ENCODE data around the gene CST7.
A peak's percentile ranks its signal among the peaks of the same experiment; 100 is the strongest.

CST7 gene

DNA sequence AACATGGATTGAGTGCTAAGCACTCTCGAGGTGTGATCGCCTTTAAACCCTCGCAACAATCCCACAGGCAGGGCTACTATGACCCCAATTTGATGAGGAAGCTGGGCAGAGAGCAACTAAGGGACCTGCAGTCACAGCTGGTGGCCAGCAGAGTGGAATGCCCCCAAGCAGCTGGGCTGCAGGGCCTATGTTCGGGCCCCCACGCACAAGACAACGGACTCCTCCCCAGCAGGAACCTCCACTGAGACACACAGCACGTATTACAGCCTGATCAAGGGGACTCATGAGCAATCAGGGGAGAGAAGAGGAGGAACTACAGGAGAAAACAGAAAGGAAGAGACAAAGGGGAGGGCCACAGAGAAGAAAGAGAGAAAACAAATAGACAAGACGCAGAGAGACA lies 21.7 kb downstream of the CST7 start:
- intact Hi-C loops (cut with DNase I), result no loop called here
- peak in 15 of 42 donors; percentile 7 to 40 (median 15) for DNase-seq

GRCh38 chr20:24971376-24972101 lies 22.5 kb downstream of the CST7 start:
- intact Hi-C loops (cut with DNase I), result no loop called here

DNA sequence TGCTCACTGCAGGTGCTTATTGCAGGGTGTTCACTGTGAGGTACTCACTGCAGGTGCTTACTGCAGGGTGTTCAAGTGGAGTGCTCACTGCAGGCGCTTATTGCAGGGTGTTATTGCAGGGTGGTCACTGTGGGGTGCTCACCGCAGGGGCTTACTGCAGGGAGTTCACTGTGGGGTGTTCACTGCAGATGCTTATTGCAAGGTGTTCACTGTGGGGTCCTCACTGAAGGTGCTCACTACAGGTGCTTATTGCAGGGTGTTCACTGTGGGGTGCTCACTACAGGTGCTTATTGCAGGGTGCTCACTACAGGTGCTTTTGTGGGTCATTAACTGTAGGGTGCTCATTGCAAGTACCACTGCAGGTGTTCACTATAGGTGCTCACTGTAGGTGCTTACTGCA lies 23.3 kb downstream of the CST7 start:
- intact Hi-C loops (cut with DNase I), result no loop called here

More at GRCh38 chr20:24971376-24972101, 22.5 kb downstream of the CST7 start:
- DNase-seq, result peak in 3 of 42 donors; percentile 10 to 15 (median 13)

DNA sequence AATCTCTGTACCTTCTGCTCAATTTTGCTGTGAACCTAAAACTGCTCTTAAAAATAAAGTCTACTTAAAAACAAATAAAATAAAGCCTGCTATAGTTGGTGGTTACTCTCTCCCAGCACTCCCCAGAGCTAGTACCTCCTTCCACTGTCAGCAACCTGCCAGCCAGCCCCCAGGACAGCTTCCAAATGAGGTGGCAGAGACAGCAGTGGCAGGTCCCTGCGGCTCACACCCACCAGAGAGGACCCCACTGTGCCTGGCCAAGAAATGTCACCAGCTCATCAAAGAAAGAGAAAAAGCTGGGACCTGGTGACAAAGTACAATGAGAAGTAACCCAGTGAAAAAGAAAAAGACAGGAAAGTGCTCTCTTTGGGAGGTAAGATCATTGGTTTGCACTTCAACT lies 28.3 kb downstream of the CST7 start:
- intact Hi-C loops (cut with DNase I), result no loop called here
- DNase-seq, result peak in 11 of 42 donors; percentile 4 to 38 (median 14)

More for the DNA sequence above, 23.3 kb downstream of the CST7 start:
- peak in 7 of 42 donors; percentile 2 to 8 (median 5) for DNase-seq

GRCh38 chr20:24977797-24978196 lies 28.7 kb downstream of the CST7 start:
- DNase-seq, result peak in 21 of 42 donors; percentile 17 to 65 (median 45)
- intact Hi-C loops (cut with DNase I), result no loop called here

DNA sequence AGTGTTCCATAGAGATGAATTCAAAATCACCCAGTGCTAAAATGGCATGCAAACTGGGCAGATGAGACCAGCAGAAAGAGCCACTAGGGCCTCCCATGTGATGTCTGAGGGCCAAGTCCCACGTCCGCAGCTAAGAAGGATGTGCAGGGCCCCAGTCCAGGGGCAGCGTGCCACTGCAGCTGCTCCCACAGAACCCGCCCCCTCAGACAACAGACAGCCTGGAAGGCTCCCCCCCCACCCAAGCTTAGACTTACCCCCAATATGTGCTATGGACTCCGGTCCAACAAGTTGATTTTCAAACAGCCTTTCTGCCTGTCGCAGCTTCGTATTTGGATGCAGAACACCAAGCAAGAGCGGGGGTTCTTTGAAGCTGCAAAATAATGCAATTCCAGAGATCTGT lies 29.4 kb downstream of the CST7 start:
- intact Hi-C loops (cut with DNase I), result no loop called here
- peak; percentile 58 to 90 (median 80) for DNase-seq

DNA sequence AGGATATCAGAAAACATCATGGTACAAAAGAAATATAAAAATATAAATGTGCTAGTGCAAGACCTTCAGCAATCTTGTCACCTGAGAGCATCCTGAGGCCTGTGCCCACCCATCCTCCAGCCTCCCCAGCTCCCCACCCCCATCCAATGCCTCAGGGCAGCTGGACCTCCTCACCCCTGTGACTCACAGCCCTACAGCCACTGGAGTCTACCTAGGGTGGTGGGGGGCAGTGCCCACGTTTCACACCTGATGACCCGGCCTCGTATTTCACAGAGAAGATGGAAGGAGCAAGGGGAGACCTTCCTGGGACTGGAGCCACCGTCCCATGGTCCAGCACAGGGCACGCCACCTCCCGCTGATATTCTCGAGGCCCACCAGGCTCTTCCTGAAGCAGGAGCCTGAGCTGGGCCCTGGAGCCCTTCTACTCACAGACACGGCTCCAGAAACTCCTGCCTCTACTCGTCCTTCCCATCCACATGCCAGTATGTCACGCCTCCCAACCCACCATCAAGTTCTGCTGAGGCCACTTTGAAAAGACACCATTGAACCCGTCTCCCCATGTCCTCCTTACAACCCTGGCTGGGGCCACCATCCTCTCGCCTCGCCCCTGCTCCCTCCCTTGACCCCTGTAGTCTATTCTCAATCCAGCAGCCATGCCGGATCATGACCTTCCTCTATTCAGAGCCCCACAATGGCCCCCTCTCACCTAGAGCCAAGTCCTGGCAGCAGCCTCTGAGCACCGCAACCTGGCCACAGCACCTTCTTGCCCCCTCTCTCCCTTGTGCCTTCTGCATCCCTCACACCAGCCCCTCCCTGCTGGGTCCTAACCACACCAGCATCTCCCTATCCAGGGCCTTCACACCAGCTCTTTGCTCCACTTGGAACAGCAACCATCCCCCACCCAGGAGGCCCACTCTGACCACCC lies 30.2 kb downstream of the CST7 start:
- intact Hi-C loops (cut with DNase I), result no loop called here
- peak in 10 of 42 donors; percentile 8 to 36 (median 12) for DNase-seq

DNA sequence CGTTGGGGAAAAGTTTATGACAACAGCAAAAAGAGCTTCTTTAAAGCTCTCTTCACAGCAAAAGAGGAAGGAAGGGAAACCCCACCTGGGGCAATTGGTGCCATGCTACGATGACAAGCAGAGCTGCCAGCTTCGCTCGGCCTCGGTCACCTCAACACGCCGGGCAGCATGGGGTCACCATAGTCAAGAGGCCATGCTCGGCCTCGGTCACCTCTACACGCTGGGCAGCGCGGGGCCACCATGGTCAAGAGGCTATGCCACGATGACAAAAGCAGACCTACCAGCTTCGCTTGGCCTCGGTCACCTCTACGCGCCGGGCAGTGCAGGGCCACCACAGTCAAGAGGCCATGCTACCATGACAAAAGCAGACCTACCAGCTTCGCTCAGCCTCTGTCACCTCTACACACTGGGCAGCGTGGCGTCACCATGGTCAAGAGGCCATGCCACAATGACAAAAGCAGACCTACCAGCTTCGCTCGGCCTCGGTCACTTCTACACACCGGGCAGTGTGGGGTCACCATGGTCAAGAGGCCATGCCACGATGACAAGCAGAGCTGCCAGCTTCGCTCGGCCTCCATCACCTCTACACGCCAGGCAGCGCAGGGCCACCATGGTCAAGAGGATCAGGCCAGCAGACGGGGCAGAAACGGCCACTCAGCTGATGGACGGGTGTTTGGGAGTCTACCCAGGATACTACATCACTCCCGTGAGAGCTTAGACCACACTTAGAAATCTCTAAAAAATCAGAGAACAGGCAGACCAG lies 31.4 kb downstream of the CST7 start:
- intact Hi-C loops (cut with DNase I), result no loop called here
- peak in 12 of 42 donors; percentile 0 to 41 (median 14) for DNase-seq

- DNase-seq, result peak in 8 of 42 donors; percentile 5 to 30 (median 10)
- intact Hi-C loops (cut with DNase I), result no loop called here
These were observed 32.2 kb downstream of the CST7 start for GRCh38 chr20:24981282-24981681.

GRCh38 chr20:24981790-24982189 lies 32.7 kb downstream of the CST7 start:
- peak in 26 of 42 donors; percentile 23 to 76 (median 54) for DNase-seq
- intact Hi-C loops (cut with DNase I), result no loop called here

- DNase-seq, result peak in 8 of 42 donors; percentile 4 to 35 (median 7)
- intact Hi-C loops (cut with DNase I), result no loop called here
These were observed 34.8 kb downstream of the CST7 start for GRCh38 chr20:24983896-24984295.

DNA sequence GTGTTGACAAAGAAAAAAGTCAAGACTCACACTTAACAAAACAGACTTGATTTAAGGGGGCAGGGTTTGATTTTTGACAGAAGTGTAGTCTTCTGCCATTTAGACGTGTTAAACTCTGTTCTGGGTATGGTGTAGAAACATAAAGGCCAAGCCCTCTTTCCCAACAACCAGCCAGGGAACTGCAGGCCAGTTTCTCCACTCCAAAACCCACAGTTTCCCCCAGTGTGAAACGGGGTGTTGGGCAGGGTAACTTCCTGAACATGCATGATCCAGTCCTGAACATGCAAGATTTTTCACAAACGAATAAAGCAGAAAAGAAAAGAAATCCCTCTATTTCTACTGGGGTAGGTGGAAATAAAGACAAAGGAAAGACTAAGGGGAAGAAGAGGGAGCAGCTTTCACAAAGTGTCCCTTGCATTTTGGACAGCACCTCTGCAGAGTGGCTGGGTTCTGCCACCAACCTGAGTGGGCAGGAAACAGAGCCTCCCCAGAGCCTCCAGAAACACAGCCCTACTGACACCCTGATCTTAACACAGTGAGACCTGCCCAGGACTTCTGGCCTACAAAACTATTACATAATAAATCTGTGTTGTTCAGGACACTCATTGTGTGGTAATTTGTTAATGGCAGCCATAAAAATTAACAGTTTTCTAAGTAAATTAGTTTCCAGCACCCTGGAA lies 36.0 kb downstream of the CST7 start:
- intact Hi-C loops (cut with DNase I), result no loop called here
- DNase-seq, result peak in 10 of 42 donors; percentile 3 to 43 (median 14)

DNA sequence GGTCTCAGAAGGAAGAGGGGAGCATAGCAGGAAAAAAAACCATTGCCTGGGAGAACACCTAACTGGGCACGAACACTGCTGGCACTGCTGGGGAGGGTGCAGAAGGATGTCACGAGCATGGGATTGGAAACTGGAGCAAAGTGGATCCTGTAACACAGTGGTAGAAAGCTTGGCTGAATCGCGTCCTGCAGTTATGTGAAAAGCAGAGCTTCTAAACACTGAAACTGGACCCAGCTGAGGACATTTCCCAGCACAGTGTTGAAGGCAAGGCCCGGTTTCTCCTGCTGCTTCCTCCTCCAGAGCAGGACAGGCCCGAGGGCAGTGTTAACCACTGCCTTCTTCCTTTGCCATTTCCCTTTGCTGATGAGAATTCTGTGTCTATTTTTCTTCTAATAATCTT lies 36.7 kb downstream of the CST7 start:
- intact Hi-C loops (cut with DNase I), result no loop called here
- DNase-seq, result peak in 9 of 42 donors; percentile 8 to 42 (median 17)

- peak in 11 of 42 donors; percentile 5 to 40 (median 13) for DNase-seq
- intact Hi-C loops (cut with DNase I), result no loop called here
These were observed 37.5 kb downstream of the CST7 start for GRCh38 chr20:24986436-24987015.

- intact Hi-C loops (cut with DNase I), result no loop called here
- DNase-seq, result peak in 2 of 42 donors; percentile 1 to 19
These were observed 38.2 kb downstream of the CST7 start for GRCh38 chr20:24987244-24987643.

- peak in 10 of 42 donors; percentile 2 to 30 (median 14) for DNase-seq
- intact Hi-C loops (cut with DNase I), result no loop called here
These were observed 39.1 kb downstream of the CST7 start for GRCh38 chr20:24987873-24988835.

- intact Hi-C loops (cut with DNase I), result no loop called here
These were observed 40.1 kb downstream of the CST7 start for GRCh38 chr20:24989162-24989561.

More at GRCh38 chr20:24989162-24989561, 40.1 kb downstream of the CST7 start:
- peak in 7 of 42 donors; percentile 7 to 32 (median 14) for DNase-seq
